ENCODE measurements around the gene TGFB1.

The TGFB1 gene

GRCh38 chr19:41323023-41323422 is 30.7 kb downstream of the TGFB1 start:
- in situ Hi-C loops (cut with HindIII; ENCODE audit: low sequenced_read_pairs), result no loop called here
- H3K4me3 ChIP-seq (ENCODE audit: low read depth, low read length), result no peak overlapping the region
- TF ChIP-seq CTCF (IDR thresholded peaks at IDR 0.05; ENCODE audit: low read depth, low read length), result peak; percentile 4
- DNase-seq (ENCODE audit: low read depth, low spot score), result peak; percentile 79

DNA sequence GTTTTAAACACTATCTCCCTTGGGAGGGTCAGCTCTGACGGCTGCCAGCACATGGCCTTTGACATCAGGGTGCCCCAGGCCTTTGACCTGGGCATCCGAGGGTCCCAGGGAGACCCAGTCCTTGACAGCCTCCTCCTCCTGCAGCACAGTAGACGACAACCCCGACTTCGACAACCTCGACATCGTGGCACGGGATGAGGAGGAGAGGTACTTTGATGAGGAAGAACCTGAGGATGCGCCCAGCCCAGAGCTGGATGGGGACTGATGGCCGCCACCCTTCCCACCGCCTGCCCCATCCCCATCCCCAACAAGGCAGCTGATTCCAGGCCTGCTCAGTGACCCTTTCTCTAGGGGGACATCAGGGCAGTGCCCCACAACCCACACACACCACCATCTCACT is 31.3 kb downstream of the TGFB1 start:
- in situ Hi-C loops (cut with HindIII; ENCODE audit: low sequenced_read_pairs), result no loop called here
- H3K4me3 ChIP-seq (ENCODE audit: low read depth, low read length), result no peak overlapping the region
- TF ChIP-seq CTCF (IDR thresholded peaks at IDR 0.05; ENCODE audit: low read depth, low read length), result no peak
- DNase-seq (ENCODE audit: low read depth, low spot score), result no peak

DNA sequence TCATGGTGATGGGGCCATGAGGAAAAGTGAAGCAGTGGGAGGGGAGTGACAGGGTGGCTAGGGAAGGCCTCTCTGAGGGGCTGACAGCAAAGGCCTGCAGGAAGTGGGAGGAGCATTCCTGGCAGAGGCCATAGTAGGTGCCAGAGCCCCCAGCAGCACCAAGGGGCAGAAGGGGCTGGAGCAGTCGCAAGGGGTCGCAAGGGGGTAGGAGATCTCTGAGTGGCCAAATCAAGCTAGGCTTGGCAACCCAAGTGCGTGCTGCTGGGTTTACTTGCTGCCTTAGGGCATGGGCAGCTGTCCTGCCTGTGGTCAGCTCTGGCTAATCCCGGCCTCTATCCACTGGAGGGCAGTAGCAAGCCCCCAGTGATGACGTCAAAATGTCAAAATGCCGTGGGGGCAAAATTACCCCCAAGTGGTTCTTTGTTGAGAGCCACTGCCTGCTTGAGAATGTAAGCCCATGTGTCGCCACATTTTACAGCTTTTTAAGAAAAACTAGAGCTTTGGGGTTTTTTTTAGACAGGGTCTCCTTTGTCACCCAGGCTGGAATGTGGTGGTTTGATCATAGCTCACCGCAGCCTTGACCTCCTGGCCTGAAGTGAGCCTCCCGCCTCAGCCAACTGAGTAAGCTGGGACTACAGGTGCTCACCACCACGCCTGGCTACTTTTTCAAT is 32.0 kb downstream of the TGFB1 start:
- H3K4me3 ChIP-seq (ENCODE audit: low read depth, low read length), result no peak overlapping the region
- in situ Hi-C loops (cut with HindIII; ENCODE audit: low sequenced_read_pairs), result no loop called here
- DNase-seq (ENCODE audit: low read depth, low spot score), result peak; percentile 85
- TF ChIP-seq CTCF (IDR thresholded peaks at IDR 0.05; ENCODE audit: low read depth, low read length), result peak; percentile 85

- H3K4me3 ChIP-seq (ENCODE audit: low read depth, low read length), result no peak overlapping the region
- no peak for TF ChIP-seq CTCF (IDR thresholded peaks at IDR 0.05; ENCODE audit: low read depth, low read length)
- no peak for DNase-seq (ENCODE audit: low read depth, low spot score)
- in situ Hi-C loops (cut with HindIII; ENCODE audit: low sequenced_read_pairs), result no loop called here
Observed at GRCh38 chr19:41321204-41321599, 32.5 kb downstream of the TGFB1 start.

GRCh38 chr19:41320568-41320967 is 33.2 kb downstream of the TGFB1 start:
- no peak for TF ChIP-seq CTCF (IDR thresholded peaks at IDR 0.05; ENCODE audit: low read depth, low read length)
- no peak overlapping the region for H3K4me3 ChIP-seq (ENCODE audit: low read depth, low read length)
- no peak for DNase-seq (ENCODE audit: low read depth, low spot score)
- in situ Hi-C loops (cut with HindIII; ENCODE audit: low sequenced_read_pairs), result no loop called here

DNA sequence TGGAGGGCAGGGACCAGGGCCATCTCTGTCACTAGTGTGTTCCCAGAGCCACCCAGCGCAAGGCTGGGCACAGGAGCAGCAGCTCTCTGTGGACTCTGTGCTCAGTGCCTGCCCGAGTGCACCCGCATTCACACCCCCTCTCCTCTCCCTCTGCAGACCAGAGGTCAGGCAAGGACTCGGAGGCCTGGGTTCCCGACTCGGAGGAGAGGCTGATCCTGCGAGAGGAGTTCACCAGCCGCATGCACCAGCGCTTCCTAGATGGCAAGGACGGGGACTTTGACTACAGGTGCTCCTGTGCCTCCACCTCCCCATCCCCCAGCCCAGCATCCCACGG is 33.6 kb downstream of the TGFB1 start:
- in situ Hi-C loops (cut with HindIII; ENCODE audit: low sequenced_read_pairs), result no loop called here
- DNase-seq (ENCODE audit: low read depth, low spot score), result no peak
- no peak for TF ChIP-seq CTCF (IDR thresholded peaks at IDR 0.05; ENCODE audit: low read depth, low read length)
- H3K4me3 ChIP-seq (ENCODE audit: low read depth, low read length), result no peak overlapping the region

All from astrocyte of the spinal cord (primary cell).